HL-60 (cell line): Measurements from ENCODE around the gene TANGO2.

Source experiments
- DNase-seq, 2 experiments: peaks; one replicate each; pipeline ENCODE4 v3.0.0-alpha.2; 2010 to 2020; ENCODE audit warnings: low read depth in 1 of 2, low spot score in 1 of 2
- H3K27ac ChIP-seq: fragments of 250-450 bp; sonication (Bioruptor Pico); replicated peaks from 2 replicates; pipeline ENCODE4 v1.5.1; 2020; ENCODE audit warnings: mild to moderate bottlenecking, moderate library complexity
- H3K27me3 ChIP-seq: fragments of 250-450 bp; sonication (Bioruptor Pico); 2 replicates; pipeline ENCODE4 v1.5.1; 2021; ENCODE audit warnings: mild to moderate bottlenecking, moderate library complexity; ENCODE audit not compliant: insufficient read depth, poor library complexity, severe bottlenecking
- H3K4me3 ChIP-seq: replicated peaks from 2 replicates; pipeline ENCODE4 v1.5.1; 2011; ENCODE audit warnings: mild to moderate bottlenecking, control low read depth, low read length; ENCODE audit not compliant: insufficient read depth
- GABPA ChIP-seq: IDR thresholded peaks from 2 replicates; pipeline ENCODE4 v1.6.1; 2012; ENCODE audit warnings: low read depth
- POLR2AphosphoS5 ChIP-seq: IDR thresholded peaks from 2 replicates; pipeline ENCODE4 v1.6.1; 2012; ENCODE audit warnings: low read depth
- SPI1 ChIP-seq: IDR thresholded peaks from 2 replicates; pipeline ENCODE4 v1.6.1; 2012; ENCODE audit warnings: low read depth, mild to moderate bottlenecking, borderline replicate concordance
- TF ChIP-seq, protein P1 (sequence below): IDR thresholded peaks from one replicate; pipeline ENCODE4 v1.5.1; 2011; ENCODE audit warnings: low read length, control low read depth, inconsistent platforms; ENCODE audit not compliant: insufficient read depth
- TF ChIP-seq, protein P2 (sequence below): IDR thresholded peaks from 2 replicates; pipeline ENCODE4 v1.6.1; 2012; ENCODE audit warnings: low read depth; ENCODE audit not compliant: insufficient replicate concordance

Gene TANGO2

DNA sequence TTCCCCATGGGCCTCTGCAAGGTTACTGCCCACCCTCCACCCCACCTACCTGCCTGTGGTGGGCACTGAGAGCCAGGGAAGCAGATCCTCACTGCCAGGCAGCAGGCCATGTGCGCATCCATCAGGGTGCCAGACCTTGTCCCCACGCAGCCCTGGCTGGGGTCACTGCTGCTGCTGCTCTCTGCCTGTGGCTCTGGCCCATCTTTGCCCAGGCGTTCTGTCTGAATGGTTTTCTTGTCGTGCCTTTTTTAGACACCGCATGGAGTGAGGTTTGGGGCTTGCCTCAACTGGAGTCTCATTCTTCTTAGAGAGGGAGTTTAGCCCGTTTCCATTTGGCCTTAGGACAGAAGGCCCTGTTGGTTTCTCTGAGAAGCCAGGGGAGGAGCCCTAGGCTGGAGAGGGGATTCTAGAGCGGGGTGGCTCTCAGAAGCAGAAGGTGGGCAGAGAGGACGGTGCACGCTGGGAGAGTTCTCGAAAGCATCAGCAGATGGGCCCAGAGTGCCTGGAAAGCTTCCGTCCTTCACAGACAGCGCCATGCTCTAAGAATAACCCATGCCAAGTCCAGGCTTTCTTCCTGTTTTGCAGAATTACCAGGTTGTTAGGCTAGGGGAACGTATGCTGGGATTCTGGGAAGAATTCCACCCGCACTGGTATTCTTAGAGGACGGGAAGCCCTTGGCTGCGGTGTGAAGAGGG, 8.1 kb downstream of the TANGO2 start:
- Histone ChIP-seq H3K27me3 (no peaks in the 10 kb centered on the region), H3K27ac (no peak overlapping the region), H3K4me3 (no peak overlapping the region)
- no peak for DNase-seq
- no peak for TF ChIP-seq GABPA
- no peak for TF ChIP-seq SPI1
- no peak for TF ChIP-seq POLR2AphosphoS5
- TF ChIP-seq, protein P1, sequence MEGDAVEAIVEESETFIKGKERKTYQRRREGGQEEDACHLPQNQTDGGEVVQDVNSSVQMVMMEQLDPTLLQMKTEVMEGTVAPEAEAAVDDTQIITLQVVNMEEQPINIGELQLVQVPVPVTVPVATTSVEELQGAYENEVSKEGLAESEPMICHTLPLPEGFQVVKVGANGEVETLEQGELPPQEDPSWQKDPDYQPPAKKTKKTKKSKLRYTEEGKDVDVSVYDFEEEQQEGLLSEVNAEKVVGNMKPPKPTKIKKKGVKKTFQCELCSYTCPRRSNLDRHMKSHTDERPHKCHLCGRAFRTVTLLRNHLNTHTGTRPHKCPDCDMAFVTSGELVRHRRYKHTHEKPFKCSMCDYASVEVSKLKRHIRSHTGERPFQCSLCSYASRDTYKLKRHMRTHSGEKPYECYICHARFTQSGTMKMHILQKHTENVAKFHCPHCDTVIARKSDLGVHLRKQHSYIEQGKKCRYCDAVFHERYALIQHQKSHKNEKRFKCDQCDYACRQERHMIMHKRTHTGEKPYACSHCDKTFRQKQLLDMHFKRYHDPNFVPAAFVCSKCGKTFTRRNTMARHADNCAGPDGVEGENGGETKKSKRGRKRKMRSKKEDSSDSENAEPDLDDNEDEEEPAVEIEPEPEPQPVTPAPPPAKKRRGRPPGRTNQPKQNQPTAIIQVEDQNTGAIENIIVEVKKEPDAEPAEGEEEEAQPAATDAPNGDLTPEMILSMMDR: no peak
- TF ChIP-seq, protein P2, sequence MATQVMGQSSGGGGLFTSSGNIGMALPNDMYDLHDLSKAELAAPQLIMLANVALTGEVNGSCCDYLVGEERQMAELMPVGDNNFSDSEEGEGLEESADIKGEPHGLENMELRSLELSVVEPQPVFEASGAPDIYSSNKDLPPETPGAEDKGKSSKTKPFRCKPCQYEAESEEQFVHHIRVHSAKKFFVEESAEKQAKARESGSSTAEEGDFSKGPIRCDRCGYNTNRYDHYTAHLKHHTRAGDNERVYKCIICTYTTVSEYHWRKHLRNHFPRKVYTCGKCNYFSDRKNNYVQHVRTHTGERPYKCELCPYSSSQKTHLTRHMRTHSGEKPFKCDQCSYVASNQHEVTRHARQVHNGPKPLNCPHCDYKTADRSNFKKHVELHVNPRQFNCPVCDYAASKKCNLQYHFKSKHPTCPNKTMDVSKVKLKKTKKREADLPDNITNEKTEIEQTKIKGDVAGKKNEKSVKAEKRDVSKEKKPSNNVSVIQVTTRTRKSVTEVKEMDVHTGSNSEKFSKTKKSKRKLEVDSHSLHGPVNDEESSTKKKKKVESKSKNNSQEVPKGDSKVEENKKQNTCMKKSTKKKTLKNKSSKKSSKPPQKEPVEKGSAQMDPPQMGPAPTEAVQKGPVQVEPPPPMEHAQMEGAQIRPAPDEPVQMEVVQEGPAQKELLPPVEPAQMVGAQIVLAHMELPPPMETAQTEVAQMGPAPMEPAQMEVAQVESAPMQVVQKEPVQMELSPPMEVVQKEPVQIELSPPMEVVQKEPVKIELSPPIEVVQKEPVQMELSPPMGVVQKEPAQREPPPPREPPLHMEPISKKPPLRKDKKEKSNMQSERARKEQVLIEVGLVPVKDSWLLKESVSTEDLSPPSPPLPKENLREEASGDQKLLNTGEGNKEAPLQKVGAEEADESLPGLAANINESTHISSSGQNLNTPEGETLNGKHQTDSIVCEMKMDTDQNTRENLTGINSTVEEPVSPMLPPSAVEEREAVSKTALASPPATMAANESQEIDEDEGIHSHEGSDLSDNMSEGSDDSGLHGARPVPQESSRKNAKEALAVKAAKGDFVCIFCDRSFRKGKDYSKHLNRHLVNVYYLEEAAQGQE: no peak

DNA sequence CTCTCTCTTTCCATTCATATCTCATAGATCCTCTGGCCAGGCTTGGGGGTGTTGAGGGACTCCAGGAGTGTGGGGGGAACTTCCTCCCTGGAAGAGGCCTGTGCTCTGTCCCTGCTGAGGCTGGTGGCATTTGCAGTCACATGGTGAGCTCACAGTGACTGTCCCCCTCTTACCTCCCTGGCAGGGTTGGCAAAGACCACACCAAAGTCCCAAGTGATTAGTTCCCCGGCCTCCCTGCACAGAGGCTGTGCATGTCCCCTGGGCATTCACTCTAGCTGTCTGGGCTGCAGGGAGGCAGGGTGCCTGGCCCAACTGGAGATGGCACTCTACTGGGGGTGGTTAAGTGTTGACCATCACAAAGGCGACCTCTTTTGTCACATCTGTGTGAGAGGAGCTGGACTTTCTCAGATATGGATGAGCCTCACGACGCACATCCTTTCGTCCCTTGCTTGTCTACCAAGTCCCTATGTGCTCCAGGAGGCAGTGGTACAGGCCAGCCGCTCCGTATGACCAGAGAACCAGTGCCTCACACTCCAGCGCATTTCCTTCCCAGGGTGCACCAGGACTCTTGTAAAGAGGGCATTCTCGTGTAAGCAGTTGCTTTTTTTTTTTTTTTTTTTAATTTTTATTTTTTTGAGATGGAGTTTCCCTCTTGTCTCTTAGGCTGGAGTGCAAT, 8.8 kb downstream of the TANGO2 start:
- H3K4me3 ChIP-seq: no peak overlapping the region
- no peak for DNase-seq
- no peaks in the 10 kb centered on the region for H3K27me3 ChIP-seq
- H3K27ac ChIP-seq: no peak overlapping the region
- TF ChIP-seq, protein P1: no peak

DNA sequence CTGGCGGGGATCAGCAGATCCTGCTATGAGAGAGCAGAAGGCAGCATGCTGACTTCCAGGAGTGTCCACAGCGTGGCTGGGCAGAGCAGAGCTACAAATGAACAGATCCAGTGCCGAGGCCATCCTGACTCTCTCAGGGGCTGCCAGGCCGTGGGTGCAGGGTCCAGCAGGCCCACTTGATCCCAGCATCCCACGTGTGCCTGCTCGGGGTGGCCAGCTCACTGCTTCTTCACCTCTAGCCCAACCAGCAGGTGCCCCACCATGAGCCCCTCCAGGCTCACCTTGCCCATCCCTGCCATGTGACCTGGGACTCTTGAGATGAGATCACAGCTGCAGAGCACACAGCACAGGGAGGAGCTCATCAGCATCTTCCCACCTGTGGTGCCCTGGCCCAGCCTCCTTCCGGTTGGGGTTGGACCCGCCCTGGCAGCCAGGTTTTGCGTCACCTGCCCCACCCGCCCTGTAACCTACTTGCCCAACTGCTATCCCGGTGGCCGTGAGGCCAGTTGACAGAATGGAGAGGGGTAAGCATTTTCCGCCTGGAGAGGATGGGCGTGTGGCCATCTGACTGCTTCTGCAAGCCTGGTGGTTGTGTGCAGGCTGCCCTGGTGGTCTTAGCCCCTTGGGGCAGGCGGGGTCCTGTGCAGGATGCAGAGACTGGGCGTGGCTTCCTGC, 11.0 kb downstream of the TANGO2 start:
- no peak for DNase-seq
- no peaks in the 10 kb centered on the region for H3K27me3 ChIP-seq

More for the DNA sequence above, 11.0 kb downstream of the TANGO2 start:
- Histone ChIP-seq H3K4me3 (no peak overlapping the region), H3K27ac (no peak overlapping the region)
- TF ChIP-seq POLR2AphosphoS5 (no peak), GABPA (no peak), SPI1 (no peak)
- TF ChIP-seq, protein P2: no peak
- TF ChIP-seq, protein P1: no peak
